H1 (cell line): ENCODE data around the gene COPS2. TPM values are rescaled to one million over a fixed set of nuclear protein-coding genes. Genes with fewer than 3 reads are reported as not detected.

ENCODE experiments used
- CTCF ChIA-PET: fragments of 300-600 bp; sonication (Branson Sonifier 250); formaldehyde crosslinking; loops from one replicate; lab custom pipeline; 2021; ENCODE audit not compliant: partially characterized antibody; lab: Charles Lee
- POLR2A ChIA-PET: fragments of 300-600 bp; sonication (Branson Sonifier 250); formaldehyde crosslinking; loops from one replicate; lab custom pipeline; 2021; ENCODE audit warnings: inconsistent platforms; ENCODE audit not compliant: partially characterized antibody; lab: Charles Lee
- DNase-seq, 2 experiments: peaks; one replicate each; pipeline versions ENCODE4 v3.0.0 to v3.0.0-alpha.2; 2010 to 2022; ENCODE audit warnings: low spot score in 2 of 2, low read depth in 1 of 2, mixed read lengths in 1 of 2
- FAIRE-seq: peaks from 2 replicates; lab custom pipeline; 2011; peaks lifted over from hg19 to GRCh38; lab: Jason Lieb, UNC
- H2AFZ ChIP-seq: 2 replicates; pipeline ENCODE4 v1.8.1; 2012; ENCODE audit warnings: low read length, inconsistent platforms
- H2AK5ac ChIP-seq: 2 replicates; pipeline ENCODE4 v1.6.1; 2013; ENCODE audit warnings: low read depth, low read length
- H2BK120ac ChIP-seq: replicated peaks from 2 replicates; pipeline ENCODE3; 2013; ENCODE audit warnings: low read depth, low read length, inconsistent platforms
- H2BK12ac ChIP-seq: 2 replicates; pipeline ENCODE4 v1.6.1; 2013; ENCODE audit warnings: low read depth, low read length
- H2BK15ac ChIP-seq: 2 replicates; pipeline ENCODE4 v1.6.1; 2013; ENCODE audit warnings: low read length
- H2BK20ac ChIP-seq: 2 replicates; pipeline ENCODE4 v1.6.1; 2013; ENCODE audit warnings: low read length
- H2BK5ac ChIP-seq: 2 replicates; pipeline ENCODE4 v1.6.1; 2013; ENCODE audit warnings: low read depth, low read length
- H3K14ac ChIP-seq: 2 replicates; pipeline ENCODE4 v1.6.1; 2013; ENCODE audit warnings: inconsistent platforms; ENCODE audit not compliant: insufficient read length
- H3K18ac ChIP-seq: 2 replicates; pipeline ENCODE4 v1.6.1; 2013; ENCODE audit warnings: low read length; ENCODE audit errors: extremely low read depth
- H3K23ac ChIP-seq: 2 replicates; pipeline ENCODE4 v1.6.1; 2013; ENCODE audit warnings: inconsistent platforms; ENCODE audit not compliant: insufficient read length
- H3K23me2 ChIP-seq: 2 replicates; pipeline ENCODE4 v1.6.1; 2013; ENCODE audit warnings: low read depth, low read length
- H3K27ac ChIP-seq: 2 replicates; pipeline ENCODE4 v1.6.1; 2011; ENCODE audit warnings: low read depth, low read length, inconsistent platforms
- H3K27me3 ChIP-seq, 4 experiments: replicated peaks in 1 of 4; 1 replicate in 1 of 4; 2 replicates in 3 of 4; pipeline versions ENCODE4 v1.6.1 to v1.8.1; 2011 to 2013; ENCODE audit warnings: low read length in 3 of 4, mild to moderate bottlenecking in 3 of 4, inconsistent platforms in 2 of 4, mixed read lengths in 2 of 4, moderate library complexity in 1 of 4; ENCODE audit not compliant: control insufficient read depth in 3 of 4, insufficient read depth in 3 of 4; ENCODE audit errors: extremely low read depth in 1 of 4
- H3K36me3 ChIP-seq, 4 experiments: 2 replicates each; pipeline versions ENCODE4 v1.6.1 to v1.8.1; 2011 to 2013; ENCODE audit warnings: mild to moderate bottlenecking in 4 of 4, low read length in 3 of 4, moderate library complexity in 2 of 4, control low read depth in 1 of 4, inconsistent platforms in 1 of 4; ENCODE audit not compliant: insufficient read depth in 4 of 4, control insufficient read depth in 2 of 4
- H3K4ac ChIP-seq: replicated peaks from 2 replicates; pipeline ENCODE3; 2013; ENCODE audit warnings: low read length, low read depth, mixed read lengths, inconsistent platforms; ENCODE audit not compliant: insufficient read length
- H3K4me1 ChIP-seq, 4 experiments: replicated peaks in 1 of 4; 1 replicate in 1 of 4; 2 replicates in 3 of 4; pipeline versions ENCODE4 v1.6.1 to v1.8.1; 2011 to 2013; ENCODE audit warnings: low read length in 3 of 4, inconsistent platforms in 2 of 4, mixed read lengths in 1 of 4; ENCODE audit not compliant: insufficient read depth in 4 of 4, control insufficient read depth in 3 of 4
- H3K4me2 ChIP-seq, 2 experiments: 2 replicates each; pipeline versions ENCODE4 v1.6.1 to v1.8.1; 2011 to 2013; ENCODE audit warnings: low read depth in 2 of 2, low read length in 2 of 2, control low read depth in 1 of 2, inconsistent platforms in 1 of 2, mild to moderate bottlenecking in 1 of 2; ENCODE audit not compliant: insufficient read depth in 1 of 2
- H3K4me3 ChIP-seq, 4 experiments: fragments of 200-600, 300-600 bp in 1 of 4; sonication (generic), shearing (Covaris generic), sonication (Bioruptor Twin) in 1 of 4; 2 replicates each; pipeline versions ENCODE4 v1.5.1 to v1.8.1; 2011 to 2016; ENCODE audit warnings: low read length in 4 of 4, low read depth in 3 of 4, control low read depth in 2 of 4, inconsistent platforms in 2 of 4, mild to moderate bottlenecking in 2 of 4, mixed read lengths in 1 of 4, moderate library complexity in 1 of 4; ENCODE audit not compliant: insufficient read depth in 2 of 4; ENCODE audit errors: extremely low read depth in 1 of 4
- H3K56ac ChIP-seq: replicated peaks from 2 replicates; pipeline ENCODE3; 2013; ENCODE audit warnings: low read depth, mild to moderate bottlenecking, mixed read lengths, low read length, inconsistent platforms; ENCODE audit not compliant: insufficient read length
- H3K79me1 ChIP-seq: 2 replicates; pipeline ENCODE4 v1.6.1; 2013; ENCODE audit warnings: low read depth, low read length, control low read depth
- H3K79me2 ChIP-seq, 2 experiments: 2 replicates each; pipeline versions ENCODE4 v1.6.1 to v1.8.1; 2012 to 2013; ENCODE audit warnings: low read length in 2 of 2, mild to moderate bottlenecking in 2 of 2, inconsistent platforms in 1 of 2; ENCODE audit not compliant: insufficient read depth in 2 of 2, control insufficient read depth in 1 of 2
- H3K9ac ChIP-seq, 4 experiments: replicated peaks in 1 of 4; 1 replicate in 1 of 4; 2 replicates in 3 of 4; pipeline versions ENCODE4 v1.6.1 to v1.8.1; 2011 to 2013; ENCODE audit warnings: low read depth in 3 of 4, low read length in 3 of 4, control low read depth in 2 of 4, mild to moderate bottlenecking in 2 of 4, moderate library complexity in 2 of 4, inconsistent platforms in 1 of 4; ENCODE audit errors: extremely low read depth in 1 of 4
- H3K9me3 ChIP-seq, 2 experiments: 2 replicates each; pipeline versions ENCODE4 v1.6.1 to v1.8.1; 2012 to 2013; ENCODE audit warnings: mild to moderate bottlenecking in 2 of 2, moderate library complexity in 2 of 2, control low read depth in 1 of 2, inconsistent platforms in 1 of 2, low read depth in 1 of 2, low read length in 1 of 2, mixed read lengths in 1 of 2; ENCODE audit not compliant: insufficient read depth in 2 of 2
- H4K20me1 ChIP-seq, 2 experiments: replicated peaks in 1 of 2; 2 replicates each; pipeline versions ENCODE3 to v1.8.1; 2011 to 2013; ENCODE audit warnings: inconsistent platforms in 2 of 2, low read length in 2 of 2, mild to moderate bottlenecking in 1 of 2; ENCODE audit not compliant: insufficient read depth in 2 of 2, control insufficient read depth in 1 of 2
- H4K5ac ChIP-seq: 2 replicates; pipeline ENCODE4 v1.6.1; 2013; ENCODE audit warnings: low read length, low read depth, mixed read lengths, inconsistent platforms; ENCODE audit not compliant: insufficient read length
- H4K8ac ChIP-seq: 2 replicates; pipeline ENCODE4 v1.8.0; 2013; ENCODE audit warnings: mild to moderate bottlenecking, moderate library complexity, low read length, inconsistent platforms; ENCODE audit not compliant: insufficient read depth; ENCODE audit errors: extremely low read depth
- H4K91ac ChIP-seq: replicated peaks from 2 replicates; pipeline ENCODE3; 2013; ENCODE audit warnings: low read length, mixed read lengths, inconsistent platforms; ENCODE audit not compliant: insufficient read length
- BRCA1 ChIP-seq: IDR thresholded peaks from 2 replicates; pipeline ENCODE4 v1.6.1; 2012; ENCODE audit warnings: low read depth, low read length, improper control_type of control experiment
- CTBP2 ChIP-seq: IDR thresholded peaks from 2 replicates; pipeline ENCODE4 v1.7.0; 2011; ENCODE audit warnings: borderline replicate concordance, mild to moderate bottlenecking, moderate library complexity, mixed read lengths, low read length; ENCODE audit not compliant: insufficient read depth, insufficient read length
- EGR1 ChIP-seq: IDR thresholded peaks from 2 replicates; pipeline ENCODE4 v1.6.1; 2011; ENCODE audit warnings: low read depth, low read length, borderline replicate concordance
- GABPA ChIP-seq: IDR thresholded peaks from 2 replicates; pipeline ENCODE4 v1.6.1; 2011; ENCODE audit warnings: mild to moderate bottlenecking, low read length, moderate library complexity, borderline replicate concordance; ENCODE audit not compliant: insufficient read depth
- JUND ChIP-seq: IDR thresholded peaks from 2 replicates; pipeline ENCODE4 v1.6.1; 2011; ENCODE audit warnings: mild to moderate bottlenecking, improper control_type of control experiment, low read length
- KDM4A ChIP-seq: IDR thresholded peaks from one replicate; pipeline ENCODE4 v1.7.1; 2012; ENCODE audit warnings: low read depth, mild to moderate bottlenecking, moderate library complexity, low read length, inconsistent platforms; ENCODE audit not compliant: severe bottlenecking
- POLR2A ChIP-seq, 2 experiments: IDR thresholded peaks; 1 replicate in 1 of 2; 2 replicates in 1 of 2; pipeline ENCODE4 v1.6.1; 2011; ENCODE audit warnings: low read depth in 2 of 2, low read length in 2 of 2, mild to moderate bottlenecking in 2 of 2; ENCODE audit errors: control extremely low read depth in 1 of 2
- RBBP5 ChIP-seq: IDR thresholded peaks from 2 replicates; pipeline ENCODE4 v1.7.1; 2012; ENCODE audit warnings: low read depth, mild to moderate bottlenecking, inconsistent platforms, low read length, moderate library complexity, borderline replicate concordance
- SIN3A ChIP-seq, 2 experiments: IDR thresholded peaks in 1 of 2; conservative IDR thresholded peaks in 1 of 2; 2 replicates each; pipeline ENCODE4 v1.6.1; 2011 to 2012; ENCODE audit warnings: low read length in 2 of 2, improper control_type of control experiment in 1 of 2, low read depth in 1 of 2, mild to moderate bottlenecking in 1 of 2
- SP1 ChIP-seq: IDR thresholded peaks from 2 replicates; pipeline ENCODE4 v1.6.1; 2011; ENCODE audit warnings: low read depth, low read length
- ZNF274 ChIP-seq: IDR thresholded peaks from 2 replicates; pipeline ENCODE4 v1.7.0; 2012; ENCODE audit warnings: low read length, borderline replicate concordance; ENCODE audit errors: extremely low read depth
- WGBS, 2 experiments: shearing (Covaris generic) in 1 of 2; methylation state at CpG; one replicate each; pipeline versions ENCODE4 v1.1.6 to v1.1.7; 2013 to 2015; ENCODE audit warnings: low lambda C conversion rate in 2 of 2, mixed read lengths in 2 of 2, inconsistent platforms in 1 of 2, low coverage in 1 of 2, missing lambda C conversion rate in 1 of 2; ENCODE audit not compliant: insufficient replicate concordance in 2 of 2, insufficient coverage in 1 of 2, insufficient read length in 1 of 2; ENCODE audit errors: extremely low coverage in 1 of 2, missing lambda C conversion rate in 1 of 2; 5-methylcytosine and 5-hydroxymethylcytosine counted together
- polyA plus RNA-seq, 7 experiments: library from polyadenylated mRNA; depleted of rRNA in 3 of 7; stranded (reverse) in 5 of 7; unstranded in 2 of 7; fragments of >200 nt in 5 of 7; fragments of 200-250 nt in 2 of 7; gene quantifications; 1 replicate in 5 of 7; 2 replicates in 1 of 7; 4 replicates in 1 of 7; pipeline versions ENCODE4 v1.2.1 to v1.2.3, GENCODE V29; 2011 to 2013; ENCODE audit warnings: missing spikeins in 2 of 7, mixed read lengths in 2 of 7
- total RNA-seq: library from RNA; stranded (reverse); fragmentation: NEBNext Ultra II Directional; extraction: Animal tissue kit (Norgen Biotek cat#: 25700); gene quantifications from 2 replicates; pipeline ENCODE4 v1.2.1, GENCODE V29; 2021
- TF ChIP-seq, protein P1 (sequence below): IDR thresholded peaks from 2 replicates; pipeline ENCODE4 v1.6.1; 2011; ENCODE audit warnings: low read depth, mild to moderate bottlenecking, low read length; ENCODE audit not compliant: insufficient read depth

COPS2 gene
- total and polyA plus RNA-seq, 2 of the 8 experiments (the other 6 are each of a cell fraction or from before 2014, with no cell fraction given), result 17.7 to 85.1 TPM

DNA sequence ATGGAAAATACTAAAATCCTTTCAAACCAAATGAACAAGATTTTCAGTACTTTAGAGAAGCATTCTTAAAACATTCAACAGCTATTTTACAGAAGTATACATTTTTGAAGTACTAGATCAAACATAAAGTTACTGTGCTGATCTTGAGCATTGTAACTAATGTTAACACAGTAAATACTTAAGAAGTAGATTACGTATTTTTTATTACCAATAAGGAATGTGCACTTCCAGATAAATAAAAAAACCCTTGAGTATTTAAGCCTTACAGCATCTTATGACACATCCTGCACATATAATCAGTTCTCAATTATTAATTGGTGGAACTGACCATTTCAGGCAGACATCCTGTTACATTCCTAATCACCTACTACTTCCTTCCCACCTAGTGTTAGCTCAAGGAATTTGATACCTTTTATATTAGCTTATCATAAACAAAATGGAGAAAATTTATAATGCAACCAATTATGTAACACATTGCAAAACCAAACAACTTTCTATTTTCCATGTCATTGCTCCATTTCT is 32.8 kb downstream of the COPS2 start:
- WGBS, 2 experiments, result 89% methylated on average over 1 of the region's 1 CpG; no CpG with 5 or more reads in 1 of the 2 experiments
- TF ChIP-seq BRCA1 (no peak), POLR2A (IDR thresholded peaks at IDR 0.05; ENCODE audit: control extremely low read depth in 1 of 2, low read depth in 2 of 2, low read length in 2 of 2) (no peak), EGR1 (no peak), SIN3A (conservative IDR thresholded peaks at IDR 0.05 in 1 of 2, IDR thresholded peaks at IDR 0.05 in 1 of 2; ENCODE audit: low read depth in 1 of 2, low read length in 2 of 2) (no peak), JUND (no peak), KDM4A (no peak), SP1 (no peak), GABPA (no peak), CTBP2 (no peak), ZNF274 (no peak), RBBP5 (no peak)
- TF ChIP-seq, protein P1, sequence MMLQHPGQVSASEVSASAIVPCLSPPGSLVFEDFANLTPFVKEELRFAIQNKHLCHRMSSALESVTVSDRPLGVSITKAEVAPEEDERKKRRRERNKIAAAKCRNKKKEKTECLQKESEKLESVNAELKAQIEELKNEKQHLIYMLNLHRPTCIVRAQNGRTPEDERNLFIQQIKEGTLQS, result no peak

More for the DNA sequence above, 32.8 kb downstream of the COPS2 start:
- Histone ChIP-seq H2BK20ac (no peak overlapping the region), H3K23ac (no peak overlapping the region), H3K9ac (no peak overlapping the region), H3K23me2 (no peaks in the 10 kb centered on the region), H3K18ac (no peak overlapping the region), H4K20me1 (no peaks in the 10 kb centered on the region), H2AK5ac (no peak overlapping the region), H3K27me3 (no peaks in the 10 kb centered on the region), H3K4ac (no peak overlapping the region), H3K79me2 (no peaks in the 10 kb centered on the region), H2BK15ac (no peak overlapping the region), H2AFZ (no peak overlapping the region), H3K9me3 (no peaks in the 10 kb centered on the region), H2BK120ac (no peak overlapping the region), H3K56ac (no peak overlapping the region), H4K91ac (no peak overlapping the region), H3K79me1 (no peaks in the 10 kb centered on the region), H2BK12ac (no peak overlapping the region), H4K8ac (no peak overlapping the region), H4K5ac (no peak overlapping the region), H2BK5ac (no peak overlapping the region), H3K14ac (no peak overlapping the region), H3K4me1 (no peaks in the 10 kb centered on the region), H3K4me2 (no peak overlapping the region), H3K4me3 (no peak overlapping the region), H3K36me3 (peaks cover 2 to 14% (median 4%) of the 10 kb centered on the region in 4 experiments; a peak in 6 of 8 replicates), H3K27ac (no peak overlapping the region)
- CTCF ChIA-PET, result interaction anchor here (0.6 to 1.5 kb wide), 6 partner anchors 9 to 262 kb away, joined by 3 read pairs; no protein-coding TSS in a partner anchor
- no peak for FAIRE-seq
- DNase-seq, result no peak
- POLR2A ChIA-PET, result interaction anchor here (0.9 to 1.0 kb wide), 2 partner anchors 33 to 77 kb away, joined by 3 read pairs; partner anchors contain the start of genes COPS2 and SECISBP2L
